Bronchial epithelial cell (primary cell): ENCODE results near the gene IAH1. TPM values are rescaled to one million over a fixed set of nuclear protein-coding genes. Genes with fewer than 3 reads are reported as not detected.

ENCODE experiments used
- DNase-seq: peaks from one replicate; pipeline ENCODE4 v3.0.0-alpha.2; 2010; ENCODE audit warnings: low read depth
- FAIRE-seq: peaks from 2 replicates; lab custom pipeline; 2011; peaks lifted over from hg19 to GRCh38; lab: Jason Lieb, UNC
- H3K27me3 ChIP-seq: 2 replicates; pipeline ENCODE4 v1.5.1; 2011; ENCODE audit warnings: low read length; ENCODE audit not compliant: control insufficient read depth, insufficient read depth
- H3K36me3 ChIP-seq: 2 replicates; pipeline ENCODE4 v1.5.1; 2011; ENCODE audit warnings: low read length; ENCODE audit not compliant: control insufficient read depth, insufficient read depth
- H3K4me3 ChIP-seq: 2 replicates; pipeline ENCODE4 v1.5.1; 2011; ENCODE audit warnings: mild to moderate bottlenecking, low read depth, low read length, control low read depth
- CTCF ChIP-seq: IDR thresholded peaks from 2 replicates; pipeline ENCODE4 v1.5.1; 2011; ENCODE audit warnings: mild to moderate bottlenecking, moderate library complexity, low read length, control low read depth, inconsistent platforms; ENCODE audit not compliant: insufficient read depth, severe bottlenecking
- total RNA-seq: library from RNA; depleted of rRNA; stranded (reverse); fragments of >200 nt; gene quantifications from 2 replicates; pipeline ENCODE4 v1.2.1, GENCODE V29; 2014

Gene IAH1
- total RNA-seq, 1 donor from 2014 or later, result 68.7 TPM

- DNase-seq (peak; percentile 53), FAIRE-seq (no peak)
- no peak for TF ChIP-seq CTCF
- peaks cover 4% of the 10 kb centered on the region for H3K36me3 ChIP-seq
- no peaks in the 10 kb centered on the region for H3K27me3 ChIP-seq
- H3K4me3 ChIP-seq, result no peak overlapping the region
Measured at GRCh38 chr2:9532421-9532820, 58.1 kb downstream of the IAH1 start.

GRCh38 chr2:9533663-9534062, 59.3 kb downstream of the IAH1 start:
- no peaks in the 10 kb centered on the region for H3K27me3 ChIP-seq
- peaks cover 4% of the 10 kb centered on the region for H3K36me3 ChIP-seq
- no peak overlapping the region for H3K4me3 ChIP-seq
- TF ChIP-seq CTCF, result no peak
- DNase-seq (no peak), FAIRE-seq (no peak)

GRCh38 chr2:9535177-9535576, 60.8 kb downstream of the IAH1 start:
- peaks cover 4% of the 10 kb centered on the region for H3K36me3 ChIP-seq
- FAIRE-seq, result no peak
- DNase-seq, result no peak

GRCh38 chr2:9536504-9536903, 62.2 kb downstream of the IAH1 start:
- H3K27me3 ChIP-seq, result no peaks in the 10 kb centered on the region
- FAIRE-seq, result no peak
- no peak overlapping the region for H3K4me3 ChIP-seq
- DNase-seq, result no peak
- no peak for TF ChIP-seq CTCF
- peaks cover 4% of the 10 kb centered on the region for H3K36me3 ChIP-seq

More at GRCh38 chr2:9535177-9535576, 60.8 kb downstream of the IAH1 start:
- no peaks in the 10 kb centered on the region for H3K27me3 ChIP-seq
- H3K4me3 ChIP-seq, result no peak overlapping the region
- TF ChIP-seq CTCF, result no peak

- DNase-seq, result no peak
- no peak for FAIRE-seq
- Histone ChIP-seq H3K4me3 (no peak overlapping the region), H3K27me3 (no peaks in the 10 kb centered on the region), H3K36me3 (peaks cover 4% of the 10 kb centered on the region)
- TF ChIP-seq CTCF, result no peak
Measured at GRCh38 chr2:9538000-9538507, 63.7 kb downstream of the IAH1 start.

Other genes with a start within 250 kb of the IAH1 start
- 18.7 and 37.6 TPM in 2 replicates for gene ITGB1BP1, start 51.0 kb upstream of the IAH1 start, total RNA-seq
- 42.4 and 50.8 TPM in 2 replicates for gene CPSF3, start 50.9 kb upstream of the IAH1 start, total RNA-seq
- 91.1 and 123 TPM in 2 replicates for gene ADAM17, start 81.3 kb downstream of the IAH1 start, total RNA-seq
- gene YWHAQ, start 156.4 kb downstream of the IAH1 start, total RNA-seq, result 176 and 278 TPM in 2 replicates